Testis (tissue), 2 donors: ENCODE results near the gene FHAD1.

Source experiments
- CTCF ChIP-seq, 3 experiments: fragments of 450-650 bp in 2 of 3; fragments of 200-600 bp in 1 of 3; sonication (generic) in 1 of 3; IDR thresholded peaks; one replicate each; pipeline ENCODE4 v1.5.1; 2016 to 2019; ENCODE audit warnings: antibody characterized with exemption in 3 of 3, mild to moderate bottlenecking in 2 of 3, moderate library complexity in 1 of 3
- POLR2A ChIP-seq: fragments of 450-650 bp; IDR thresholded peaks from one replicate; pipeline ENCODE4 v1.6.1; 2017; ENCODE audit warnings: antibody characterized with exemption, mild to moderate bottlenecking, moderate library complexity

DNA sequence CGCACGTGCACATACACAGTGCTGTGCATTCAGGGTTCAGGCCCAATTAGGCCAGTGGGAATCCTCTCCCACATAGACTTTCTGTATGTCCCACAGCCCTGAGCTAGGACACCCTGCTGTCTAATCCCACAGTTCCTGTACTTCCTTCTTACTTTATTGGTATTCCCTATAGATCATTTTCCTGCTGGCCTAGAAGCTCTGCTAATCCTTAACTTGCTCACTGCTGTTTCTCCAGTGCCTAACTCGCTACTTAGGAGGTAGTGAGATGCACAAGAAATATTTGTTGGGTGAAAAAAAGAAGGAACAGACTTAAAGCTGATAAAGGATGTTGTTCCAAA is 34.1 kb upstream of the FHAD1 start:
- TF ChIP-seq CTCF (IDR thresholded peaks at IDR 0.05) (no peak), POLR2A (no peak)
